ENCODE data around the gene POMT2.

The POMT2 gene

DNA sequence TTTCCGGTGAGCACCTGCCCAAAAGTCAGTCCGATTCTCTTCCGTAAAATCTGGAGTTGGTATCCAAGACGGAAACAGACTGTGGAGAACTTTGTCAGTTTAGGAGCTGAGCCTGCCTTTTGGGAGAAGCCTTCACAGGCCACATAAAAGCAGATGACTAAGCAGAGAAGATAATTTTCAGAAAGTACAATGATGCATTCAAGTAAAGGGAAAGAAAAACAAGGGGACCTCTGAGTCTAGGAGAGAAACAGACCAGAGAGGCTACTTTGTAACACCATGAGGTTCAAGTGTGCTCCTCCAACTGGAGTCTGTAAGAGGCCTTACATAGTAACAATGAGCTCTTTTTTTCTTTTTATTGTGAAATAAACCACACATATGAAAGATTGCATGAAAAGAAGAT lies 35.1 kb upstream of the POMT2 start:
- TF ChIP-seq, protein P1, sequence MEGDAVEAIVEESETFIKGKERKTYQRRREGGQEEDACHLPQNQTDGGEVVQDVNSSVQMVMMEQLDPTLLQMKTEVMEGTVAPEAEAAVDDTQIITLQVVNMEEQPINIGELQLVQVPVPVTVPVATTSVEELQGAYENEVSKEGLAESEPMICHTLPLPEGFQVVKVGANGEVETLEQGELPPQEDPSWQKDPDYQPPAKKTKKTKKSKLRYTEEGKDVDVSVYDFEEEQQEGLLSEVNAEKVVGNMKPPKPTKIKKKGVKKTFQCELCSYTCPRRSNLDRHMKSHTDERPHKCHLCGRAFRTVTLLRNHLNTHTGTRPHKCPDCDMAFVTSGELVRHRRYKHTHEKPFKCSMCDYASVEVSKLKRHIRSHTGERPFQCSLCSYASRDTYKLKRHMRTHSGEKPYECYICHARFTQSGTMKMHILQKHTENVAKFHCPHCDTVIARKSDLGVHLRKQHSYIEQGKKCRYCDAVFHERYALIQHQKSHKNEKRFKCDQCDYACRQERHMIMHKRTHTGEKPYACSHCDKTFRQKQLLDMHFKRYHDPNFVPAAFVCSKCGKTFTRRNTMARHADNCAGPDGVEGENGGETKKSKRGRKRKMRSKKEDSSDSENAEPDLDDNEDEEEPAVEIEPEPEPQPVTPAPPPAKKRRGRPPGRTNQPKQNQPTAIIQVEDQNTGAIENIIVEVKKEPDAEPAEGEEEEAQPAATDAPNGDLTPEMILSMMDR (IDR thresholded peaks at IDR 0.05) = no peak
- no peak overlapping the region for H3K27ac ChIP-seq
- no peaks in the 10 kb centered on the region for H3K9me3 ChIP-seq
- intact Hi-C loops (cut with DNase I; ENCODE audit: low total_unique reads) = no loop called here
- H3K27me3 ChIP-seq = no peaks in the 10 kb centered on the region
- H3K4me1 ChIP-seq = no peaks in the 10 kb centered on the region
- H3K4me3 ChIP-seq = no peak overlapping the region
- DNase-seq = no peak
- peaks cover 0 to 1% (median under 1%) of the 10 kb centered on the region in 3 donors for H3K36me3 ChIP-seq

DNA sequence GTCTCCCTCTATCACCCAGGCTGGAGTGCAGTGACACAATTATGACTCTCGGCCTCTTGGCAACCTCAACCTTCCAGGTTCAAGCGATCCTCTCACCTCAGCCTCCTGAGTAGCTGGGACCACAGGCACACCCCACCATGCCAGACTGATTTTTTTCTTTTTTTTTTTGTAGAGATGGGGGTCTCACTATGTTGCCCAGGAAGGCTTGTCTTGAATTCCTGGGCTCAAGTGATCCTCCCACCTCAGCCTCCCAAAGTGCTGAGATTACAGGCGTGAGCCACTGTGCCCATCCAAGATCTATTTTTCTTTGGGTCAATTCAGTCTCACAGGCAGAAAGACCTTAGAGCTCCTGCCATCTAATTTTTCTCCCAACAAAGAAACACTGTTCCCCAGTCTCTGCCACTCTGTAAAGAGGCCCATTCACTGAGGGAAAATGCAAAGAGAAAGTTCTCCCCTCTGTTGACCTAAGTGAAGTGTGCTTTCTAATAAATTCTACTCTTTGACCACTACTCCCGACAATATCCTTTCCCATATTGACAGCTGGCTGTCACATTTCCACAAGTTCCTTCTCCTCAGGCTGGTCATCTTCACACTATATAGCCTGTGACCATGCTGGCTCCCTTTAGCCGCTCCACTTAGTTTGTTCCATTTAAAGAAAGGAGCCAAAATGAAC lies 32.9 kb upstream of the POMT2 start:
- no peaks in the 10 kb centered on the region for H3K9me3 ChIP-seq
- H3K4me1 ChIP-seq = no peaks in the 10 kb centered on the region
- no peak overlapping the region for H3K27ac ChIP-seq
- peaks cover 8 to 11% (median 9%) of the 10 kb centered on the region in 3 donors for H3K36me3 ChIP-seq
- no peaks in the 10 kb centered on the region for H3K27me3 ChIP-seq
- DNase-seq = no peak
- no peak overlapping the region for H3K4me3 ChIP-seq
- intact Hi-C loops (cut with DNase I; ENCODE audit: low total_unique reads) = no loop called here
- TF ChIP-seq, protein P1 (IDR thresholded peaks at IDR 0.05) = no peak

DNA sequence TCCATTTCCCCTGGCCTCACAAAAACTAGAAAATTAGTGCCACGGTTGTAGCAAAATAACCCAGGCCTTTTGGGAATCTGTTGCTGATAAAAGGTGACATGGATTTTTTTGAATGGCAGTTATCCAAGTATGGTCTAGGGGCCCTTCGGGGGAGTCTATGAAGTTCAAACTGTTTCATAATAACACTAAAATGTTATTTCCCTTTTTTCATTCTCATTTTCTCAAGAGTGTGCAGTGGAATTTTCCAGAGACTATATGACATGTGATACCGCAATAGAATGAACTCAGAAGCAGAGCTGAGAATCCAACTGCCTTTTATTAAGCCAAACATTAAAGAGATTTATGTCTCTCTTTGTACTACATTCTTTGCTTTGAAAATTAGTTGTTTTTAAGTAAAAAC lies 27.1 kb upstream of the POMT2 start:
- Histone ChIP-seq H3K4me1 (no peaks in the 10 kb centered on the region), H3K27ac (no peak overlapping the region), H3K9me3 (no peaks in the 10 kb centered on the region), H3K4me3 (no peak overlapping the region), H3K27me3 (no peaks in the 10 kb centered on the region), H3K36me3 (peaks cover 17 to 23% (median 19%) of the 10 kb centered on the region in 3 donors)
- intact Hi-C loops (cut with DNase I; ENCODE audit: low total_unique reads) = no loop called here
- DNase-seq = no peak
- TF ChIP-seq, protein P1 (IDR thresholded peaks at IDR 0.05) = no peak

DNA sequence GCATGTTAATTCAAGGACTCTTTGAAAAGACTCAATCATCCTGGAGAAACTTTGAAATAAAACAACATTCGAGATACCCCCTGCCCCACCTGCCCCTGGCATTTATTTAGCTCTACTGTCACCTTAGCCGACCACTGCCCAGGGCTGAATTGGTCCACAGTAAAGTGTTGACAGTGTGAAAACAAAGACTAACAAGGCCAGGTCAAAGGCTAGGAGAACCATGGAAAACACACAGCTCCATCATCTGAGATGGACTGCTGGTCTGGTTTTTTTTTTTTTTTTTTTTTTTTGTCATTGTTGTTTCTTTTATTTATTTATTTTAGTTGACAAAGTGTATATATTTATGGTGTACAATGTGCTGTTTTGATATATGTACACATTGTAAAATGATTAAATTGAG lies 25.8 kb upstream of the POMT2 start:
- intact Hi-C loops (cut with DNase I; ENCODE audit: low total_unique reads) = no loop called here
- H3K27ac ChIP-seq = no peak overlapping the region

DNA sequence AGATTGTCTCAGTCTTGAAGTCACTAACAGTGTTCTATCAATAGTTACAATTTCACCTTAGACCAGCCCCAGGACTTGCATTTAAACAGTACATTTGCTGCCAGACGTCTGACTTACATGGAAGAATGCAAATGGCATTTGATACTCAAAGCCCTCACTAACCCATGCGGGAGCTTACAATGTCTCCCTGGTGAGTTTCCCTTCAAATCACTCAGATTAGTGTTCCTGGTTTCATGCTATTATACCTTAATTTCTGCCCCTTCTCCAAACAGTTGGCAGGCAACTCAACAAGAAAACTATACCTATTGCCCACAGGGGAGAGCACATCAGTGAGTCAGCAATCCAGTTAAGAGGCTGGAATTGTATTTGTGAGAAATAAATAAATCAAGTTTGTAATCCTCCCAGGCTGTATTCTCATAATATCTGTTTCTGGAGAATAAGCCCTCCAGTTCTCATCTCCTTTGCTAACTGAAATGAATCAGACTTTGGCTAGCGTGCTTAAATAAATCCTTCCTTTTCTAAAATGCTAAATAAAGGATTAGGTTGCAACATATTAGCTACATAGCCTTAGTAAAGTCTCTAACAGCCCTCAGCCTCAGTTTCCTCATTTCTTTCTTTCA lies 23.8 kb upstream of the POMT2 start:
- Histone ChIP-seq H3K27ac (no peak overlapping the region), H3K4me3 (no peak overlapping the region), H3K27me3 (no peaks in the 10 kb centered on the region), H3K9me3 (no peaks in the 10 kb centered on the region), H3K36me3 (peaks cover 34 to 50% (median 36%) of the 10 kb centered on the region in 3 donors), H3K4me1 (no peaks in the 10 kb centered on the region)
- intact Hi-C loops (cut with DNase I; ENCODE audit: low total_unique reads) = no loop called here
- TF ChIP-seq, protein P1 (IDR thresholded peaks at IDR 0.05) = no peak
- DNase-seq = no peak

More for the DNA sequence above, 25.8 kb upstream of the POMT2 start:
- H3K4me3 ChIP-seq = no peak overlapping the region
- H3K27me3 ChIP-seq = no peaks in the 10 kb centered on the region
- peaks cover 29 to 36% (median 30%) of the 10 kb centered on the region in 3 donors for H3K36me3 ChIP-seq
- H3K4me1 ChIP-seq = no peaks in the 10 kb centered on the region
- TF ChIP-seq, protein P1 (IDR thresholded peaks at IDR 0.05) = no peak
- no peak for DNase-seq
- H3K9me3 ChIP-seq = no peaks in the 10 kb centered on the region
